Stimulated activated CD4-positive, alpha-beta T cell treated with anti-CD3 and anti-CD28 coated beads, Interleukin-1b, Interleukin-23, amount 100 ng/mL, for 48 hours (primary cell): Measurements from ENCODE around the gene MOAP1.
A peak's percentile ranks its signal among the peaks of the same experiment; 100 is the strongest.
"Not testable (repeated sequence)": the region's sequence is repeated elsewhere in the genome, so short reads cannot be mapped to it uniquely, and the experiment has no call there.

ENCODE experiments used
- DNase-seq: peaks from one replicate; pipeline ENCODE4 v3.0.0-alpha.2; 2020

Gene MOAP1, protein sequence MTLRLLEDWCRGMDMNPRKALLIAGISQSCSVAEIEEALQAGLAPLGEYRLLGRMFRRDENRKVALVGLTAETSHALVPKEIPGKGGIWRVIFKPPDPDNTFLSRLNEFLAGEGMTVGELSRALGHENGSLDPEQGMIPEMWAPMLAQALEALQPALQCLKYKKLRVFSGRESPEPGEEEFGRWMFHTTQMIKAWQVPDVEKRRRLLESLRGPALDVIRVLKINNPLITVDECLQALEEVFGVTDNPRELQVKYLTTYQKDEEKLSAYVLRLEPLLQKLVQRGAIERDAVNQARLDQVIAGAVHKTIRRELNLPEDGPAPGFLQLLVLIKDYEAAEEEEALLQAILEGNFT

GRCh38 chr14:93184391-93185348 lies at the start of gene MOAP1, which contains the start of gene LYSET:
MOAP1 (minus strand) TSS chr14:93184897; CDS start chr14:93184242, 655 bp downstream.
LYSET (plus strand) TSS chr14:93185317; CDS start chr14:93185406, 89 bp downstream.
- DNase-seq = peak; percentile 91

- not testable (repeated sequence) for DNase-seq
Observed at GRCh38 chr14:93233078-93233477, 48.4 kb upstream of the MOAP1 start.

DNA sequence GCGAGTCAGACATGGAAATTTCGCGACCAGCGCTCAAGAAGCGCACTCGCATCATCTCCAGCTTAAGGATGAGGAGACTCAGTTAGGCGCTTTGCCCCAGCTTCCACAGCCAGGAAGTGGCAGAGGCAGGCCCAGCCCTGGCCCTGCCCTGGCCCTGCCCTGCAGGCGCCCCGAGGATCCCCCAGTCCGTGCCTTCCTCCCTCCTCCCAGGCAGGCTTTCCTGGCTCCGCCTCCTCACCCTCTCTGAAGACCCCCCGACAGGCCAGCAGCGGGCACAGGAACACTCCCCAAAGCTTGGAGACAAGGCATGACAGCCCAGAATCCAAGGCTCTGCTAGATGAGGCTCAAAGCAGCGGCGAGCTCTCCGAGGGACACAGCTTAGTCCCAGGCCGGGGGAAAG lies 47.5 kb upstream of the MOAP1 start:
- DNase-seq = no peak

DNA sequence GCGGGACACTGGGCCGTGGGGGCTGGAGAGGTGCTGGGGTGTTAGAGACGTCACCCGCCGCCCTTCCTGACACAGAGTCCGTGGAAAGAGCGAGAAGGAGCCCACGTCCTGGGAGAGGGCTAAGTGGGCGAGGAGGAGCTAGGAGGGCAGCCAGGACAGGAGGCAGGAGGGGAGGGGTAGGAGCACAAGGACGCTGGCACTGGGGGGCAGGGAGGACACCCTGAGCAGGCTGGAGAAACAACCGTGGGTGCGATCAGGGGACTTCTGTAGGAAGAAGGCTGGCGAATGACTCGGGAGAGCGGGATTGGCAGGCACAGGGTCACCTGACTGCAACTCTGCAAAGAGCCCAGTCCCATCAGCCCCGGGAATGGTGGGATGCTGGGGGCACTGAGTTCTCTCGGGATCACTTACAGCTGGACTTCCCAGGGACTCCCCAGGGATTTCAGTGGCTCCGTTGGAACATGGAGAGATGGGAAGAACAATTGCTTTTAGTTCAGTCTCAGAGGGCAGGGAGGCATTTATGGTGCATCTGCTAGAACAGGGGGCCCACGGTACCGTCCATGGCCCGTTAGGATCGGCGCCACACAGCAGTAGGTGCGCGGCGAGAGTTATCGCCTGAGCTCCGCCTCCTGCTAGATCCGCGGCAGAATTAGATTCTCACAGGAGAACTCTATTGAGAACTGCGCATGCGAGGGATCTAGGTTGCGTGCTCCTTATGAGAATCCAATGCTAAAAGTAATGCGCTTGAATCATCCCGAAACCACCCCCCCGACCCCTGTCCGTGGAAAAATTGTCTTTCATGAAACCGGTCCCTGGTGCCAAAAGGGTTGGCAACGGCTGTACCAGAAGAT lies 46.7 kb upstream of the MOAP1 start:
- DNase-seq = no peak

- DNase-seq = no peak
Observed at GRCh38 chr14:93230539-93230938, 45.8 kb upstream of the MOAP1 start.

- DNase-seq = no peak
Observed at GRCh38 chr14:93228550-93228949, 43.9 kb upstream of the MOAP1 start.

DNA sequence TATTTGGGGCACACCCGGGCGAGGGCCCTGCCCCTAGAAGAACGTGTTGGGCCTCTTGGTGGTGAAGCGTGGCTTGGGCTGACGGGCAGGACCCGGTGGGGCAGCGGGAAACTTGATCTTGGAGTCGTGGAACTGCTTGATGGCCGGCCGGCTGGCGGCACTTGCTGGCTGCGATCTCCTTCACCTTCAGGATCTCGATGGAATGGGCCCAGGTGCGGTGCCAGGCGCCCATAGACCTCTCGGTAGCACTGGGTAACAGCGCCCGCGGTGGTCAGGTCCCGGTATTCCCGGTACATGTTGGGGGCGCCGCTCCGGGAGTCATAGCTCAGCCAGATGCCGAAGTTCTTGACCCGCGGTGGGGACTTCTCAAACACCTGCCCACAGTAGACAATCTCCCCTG lies 38.9 kb upstream of the MOAP1 start:
- DNase-seq = no peak

DNA sequence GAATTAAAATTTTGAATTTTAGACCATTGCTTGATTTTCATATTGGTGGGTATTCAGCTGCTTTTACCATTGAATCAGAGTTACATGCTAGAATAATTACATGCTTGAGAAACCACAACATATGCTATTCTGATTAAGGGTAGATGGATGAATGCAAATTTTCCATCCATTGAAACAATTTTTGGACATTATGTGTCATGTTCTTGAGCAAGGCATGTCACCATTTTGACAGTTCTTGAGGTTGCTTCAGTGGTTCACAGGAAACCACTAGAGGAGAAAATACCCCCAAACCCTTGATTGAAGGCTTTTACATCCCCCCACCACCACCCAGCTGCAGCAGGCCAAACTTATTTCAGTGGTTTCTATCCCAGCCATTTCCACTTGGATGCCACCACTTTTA lies 35.8 kb upstream of the MOAP1 start:
- DNase-seq = no peak

DNA sequence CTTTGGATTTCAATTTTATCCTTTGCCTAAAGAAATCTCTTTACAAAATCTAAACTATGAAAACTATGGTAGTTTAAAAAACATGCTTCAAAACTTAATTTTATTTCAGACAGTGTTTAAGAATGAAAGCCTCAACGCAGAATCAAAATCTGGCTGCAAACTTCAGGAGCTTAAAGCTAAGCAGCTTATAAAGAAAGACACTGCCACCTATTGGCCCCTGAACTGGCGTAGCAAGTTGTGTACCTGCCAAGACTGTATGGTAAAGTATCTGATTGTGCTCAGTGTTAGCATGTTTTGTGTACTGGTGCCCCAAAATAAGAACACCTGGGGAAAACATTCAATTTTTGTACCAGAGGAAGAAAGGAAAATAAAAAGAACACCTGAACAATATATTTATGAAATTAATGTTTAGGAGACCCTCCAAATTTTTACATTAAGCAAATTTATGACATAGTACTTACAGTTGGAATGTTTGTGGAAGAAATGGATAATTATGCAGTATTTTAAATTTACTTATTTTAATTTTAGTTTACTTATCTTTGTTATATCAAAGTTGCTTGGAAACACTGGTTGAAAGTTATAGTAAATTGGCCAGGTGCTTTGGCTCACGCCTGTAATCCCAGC lies 34.5 kb upstream of the MOAP1 start:
- DNase-seq = peak; percentile 20

GRCh38 chr14:93214598-93214997 lies 29.9 kb upstream of the MOAP1 start:
- no peak for DNase-seq

DNA sequence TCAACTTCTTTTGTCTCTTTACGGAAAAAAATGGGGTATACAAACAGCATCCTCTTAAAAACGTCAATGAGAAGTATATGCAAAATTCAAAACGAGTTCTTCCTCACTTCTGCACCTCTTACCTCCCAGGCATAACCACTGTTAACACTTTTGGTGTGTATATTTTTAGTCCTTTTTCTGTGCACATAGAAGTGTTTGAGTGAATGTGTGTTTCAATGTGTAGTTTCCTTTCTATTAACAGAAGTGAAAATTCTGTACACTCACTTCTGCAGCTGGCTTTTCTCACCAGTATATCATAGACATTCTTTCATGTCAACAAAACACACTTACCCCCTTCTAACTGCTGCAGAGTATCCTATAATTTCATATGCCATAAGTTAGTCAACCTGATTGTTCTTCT lies 27.7 kb upstream of the MOAP1 start:
- DNase-seq = no peak

- peak; percentile 24 for DNase-seq
Observed at GRCh38 chr14:93207468-93208308, 23.0 kb upstream of the MOAP1 start.

GRCh38 chr14:93206793-93207467 lies 22.2 kb upstream of the MOAP1 start, which contains the start of the genes GON7 and UBR7:
GON7 (minus strand) TSS chr14:93207065; CDS start chr14:93207037, 28 bp downstream.
UBR7 (plus strand) TSS chr14:93207256; CDS start chr14:93207292, 36 bp downstream.
- peak; percentile 90 for DNase-seq

GRCh38 chr14:93201155-93201704 lies 16.5 kb upstream of the MOAP1 start:
- DNase-seq = no peak

DNA sequence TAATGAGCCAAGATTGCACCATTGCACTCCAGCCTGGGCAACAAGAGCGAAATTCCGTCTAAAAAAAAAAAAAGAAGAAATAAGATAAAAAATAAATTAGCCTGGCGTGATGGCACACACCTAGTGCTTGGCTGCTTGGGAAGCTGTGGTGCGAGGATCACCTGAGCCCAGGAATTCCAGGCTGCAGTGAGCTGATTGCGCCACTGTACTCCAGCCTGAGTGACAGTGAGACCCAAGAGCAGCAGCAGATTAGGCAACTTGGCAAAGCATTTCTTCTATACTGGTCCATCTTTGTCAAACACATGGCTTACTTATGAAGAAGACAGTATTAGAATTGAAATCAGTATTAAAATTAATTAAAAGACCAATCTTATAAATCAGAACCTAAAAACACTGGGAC lies 15.9 kb upstream of the MOAP1 start:
- DNase-seq = no peak

- no peak for DNase-seq
Observed at GRCh38 chr14:93199031-93199430, 14.3 kb upstream of the MOAP1 start.

DNA sequence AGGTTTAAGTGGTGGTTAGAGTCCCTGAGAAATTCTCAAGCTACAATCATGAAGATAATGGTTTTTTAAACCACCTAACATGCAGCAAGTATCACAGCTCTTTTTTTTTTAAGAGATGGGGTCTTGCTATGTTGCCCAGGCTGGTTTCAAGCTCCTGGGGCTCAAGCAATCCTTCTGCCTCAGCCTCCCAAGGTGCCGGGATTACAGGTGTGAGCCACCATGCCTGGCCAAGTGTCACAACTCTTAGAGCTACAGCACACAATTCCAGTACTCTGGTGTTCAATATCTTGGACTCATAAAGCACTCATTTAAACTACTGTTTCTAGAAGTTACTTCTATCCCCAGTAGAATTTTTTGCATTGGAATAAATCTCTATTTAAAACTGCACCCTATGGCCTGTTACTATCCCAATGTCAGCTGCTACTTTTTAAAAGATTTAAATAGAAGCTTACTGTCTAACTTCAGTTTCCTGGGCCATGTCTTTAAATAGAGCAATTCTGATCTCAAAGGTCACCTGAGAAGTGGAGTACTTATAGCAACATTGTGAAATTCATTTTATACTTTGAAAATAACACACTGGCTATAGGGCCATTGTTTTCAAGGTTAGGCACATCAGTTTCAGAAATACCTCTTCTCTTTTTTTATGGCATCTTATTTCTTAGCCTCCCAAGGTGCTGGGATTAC lies 10.8 kb upstream of the MOAP1 start:
- no peak for DNase-seq

- DNase-seq = no peak
Observed at GRCh38 chr14:93186956-93187355, 2.3 kb upstream of the MOAP1 start.

GRCh38 chr14:93186466-93186865 lies 1.8 kb upstream of the MOAP1 start:
- no peak for DNase-seq

DNA sequence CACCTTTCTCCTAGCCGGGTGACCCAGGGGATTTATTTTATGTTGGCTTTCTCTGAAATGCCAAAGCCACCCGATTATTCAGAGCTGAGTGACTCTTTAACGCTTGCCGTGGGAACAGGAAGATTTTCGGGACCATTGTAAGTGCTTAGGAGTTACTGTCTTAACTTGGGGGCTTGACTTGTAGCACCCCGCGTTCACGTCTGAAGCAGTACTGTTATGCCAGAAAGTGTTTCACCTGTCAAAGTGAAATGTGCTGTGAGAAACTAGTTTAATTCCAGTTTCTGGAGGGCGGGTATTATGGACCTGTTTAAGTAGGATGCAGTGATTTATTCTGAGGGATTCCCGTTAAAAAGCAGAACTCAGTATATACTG lies 638 bp upstream of the MOAP1 start:
- no peak for DNase-seq
